IMR-90 (cell line): Measurements from ENCODE around the gene SLC6A2. TPM values are rescaled to one million over a fixed set of nuclear protein-coding genes. Genes with fewer than 3 reads are reported as not detected.

ENCODE experiments used
- ATAC-seq: fragments of 200-7000 bp; cut with Tn5 transposase; 2 replicates; pipeline ENCODE4 v1.9.1; 2020; ENCODE audit warnings: low read depth, mild to moderate bottlenecking, moderate library complexity
- BruUV-seq: library from RNA; stranded (reverse); fragments of 400-500 nt; replicated peaks from 2 replicates; lab custom pipeline; 2021; lab: Mats Ljungman, UMichigan
- CTCF ChIA-PET: fragments of 300-600 bp; formaldehyde crosslinking; extraction: SDS; loops from one replicate; lab custom pipeline; 2021; ENCODE audit warnings: antibody characterized with exemption; lab: Yijun Ruan, JAX
- POLR2A ChIA-PET: fragments of 300-600 bp; sonication (Branson Sonifier 250); formaldehyde crosslinking; loops from one replicate; lab custom pipeline; 2022; ENCODE audit warnings: antibody characterized with exemption; ENCODE audit not compliant: unreplicated experiment; lab: Charles Lee
- DNase-seq: peaks from one replicate; pipeline ENCODE4 v3.0.0; 2013
- H2AFZ ChIP-seq: replicated peaks from 2 replicates; pipeline ENCODE3; 2013; ENCODE audit warnings: low read length, mild to moderate bottlenecking; ENCODE audit not compliant: poor library complexity
- H2AK5ac ChIP-seq: 2 replicates; pipeline ENCODE4 v1.6.1; 2013; ENCODE audit warnings: low read depth, low read length, inconsistent platforms
- H2AK9ac ChIP-seq: replicated peaks from 2 replicates; pipeline ENCODE3; 2013; ENCODE audit warnings: mild to moderate bottlenecking, low read depth, low read length, moderate library complexity; ENCODE audit not compliant: poor library complexity
- H2BK120ac ChIP-seq: 2 replicates; pipeline ENCODE4 v1.6.1; 2013; ENCODE audit warnings: low read depth, low read length, inconsistent platforms
- H2BK15ac ChIP-seq: 3 replicates; pipeline ENCODE4 v1.6.1; 2013; ENCODE audit warnings: low read depth, low read length, inconsistent platforms
- H2BK20ac ChIP-seq: 2 replicates; pipeline ENCODE4 v1.6.1; 2013; ENCODE audit warnings: low read depth, mild to moderate bottlenecking, inconsistent platforms, low read length, moderate library complexity
- H2BK5ac ChIP-seq: 2 replicates; pipeline ENCODE4 v1.6.1; 2013; ENCODE audit warnings: mild to moderate bottlenecking, low read depth, low read length, inconsistent platforms; ENCODE audit not compliant: poor library complexity, severe bottlenecking
- H3K14ac ChIP-seq: replicated peaks from 2 replicates; pipeline ENCODE4 v1.6.1; 2013; ENCODE audit warnings: low read depth, low read length, inconsistent platforms
- H3K18ac ChIP-seq: 2 replicates; pipeline ENCODE4 v1.6.1; 2013; ENCODE audit warnings: low read depth, low read length, control low read depth
- H3K23ac ChIP-seq: 2 replicates; pipeline ENCODE4 v1.6.1; 2013; ENCODE audit warnings: low read depth, low read length, inconsistent platforms
- H3K27ac ChIP-seq: 2 replicates; pipeline ENCODE4 v1.5.1; 2013; ENCODE audit warnings: mild to moderate bottlenecking, control low read depth, low read length; ENCODE audit not compliant: insufficient read depth
- H3K27me3 ChIP-seq: 2 replicates; pipeline ENCODE4 v1.6.1; 2013; ENCODE audit warnings: low read length; ENCODE audit not compliant: control insufficient read depth, insufficient read depth
- H3K36me3 ChIP-seq: 2 replicates; pipeline ENCODE4 v1.6.1; 2013; ENCODE audit warnings: low read length, mixed read lengths; ENCODE audit not compliant: control insufficient read depth, insufficient read depth
- H3K4ac ChIP-seq: 2 replicates; pipeline ENCODE4 v1.6.1; 2013; ENCODE audit warnings: low read depth, low read length, inconsistent platforms
- H3K4me1 ChIP-seq: 2 replicates; pipeline ENCODE4 v1.6.1; 2013; ENCODE audit warnings: low read length, mixed read lengths; ENCODE audit not compliant: control insufficient read depth, insufficient read depth
- H3K4me2 ChIP-seq: 2 replicates; pipeline ENCODE4 v1.6.1; 2013; ENCODE audit warnings: low read depth, mild to moderate bottlenecking, control low read depth, low read length, moderate library complexity
- H3K4me3 ChIP-seq: 2 replicates; pipeline ENCODE4 v1.5.1; 2013; ENCODE audit warnings: low read depth, mild to moderate bottlenecking, control low read depth, low read length, moderate library complexity; ENCODE audit not compliant: insufficient read depth
- H3K56ac ChIP-seq: 2 replicates; pipeline ENCODE4 v1.6.1; 2013; ENCODE audit warnings: low read length, inconsistent platforms; ENCODE audit not compliant: insufficient read depth; ENCODE audit errors: extremely low read depth
- H3K79me1 ChIP-seq, 2 experiments: 2 replicates each; pipeline ENCODE4 v1.6.1; 2013; ENCODE audit warnings: low read length in 2 of 2, inconsistent platforms in 1 of 2, low read depth in 1 of 2
- H3K9ac ChIP-seq: 2 replicates; pipeline ENCODE4 v1.6.1; 2013; ENCODE audit warnings: low read depth, low read length, control low read depth
- H3K9me1 ChIP-seq: 2 replicates; pipeline ENCODE4 v1.6.1; 2013; ENCODE audit warnings: low read length, inconsistent platforms; ENCODE audit not compliant: insufficient read depth
- H3K9me3 ChIP-seq: 2 replicates; pipeline ENCODE4 v1.6.1; 2013; ENCODE audit warnings: low read length; ENCODE audit not compliant: control insufficient read depth, insufficient read depth
- H4K20me1 ChIP-seq: 2 replicates; pipeline ENCODE4 v1.6.1; 2013; ENCODE audit warnings: low read length, inconsistent platforms; ENCODE audit not compliant: insufficient read depth
- H4K5ac ChIP-seq: 2 replicates; pipeline ENCODE4 v1.6.1; 2013; ENCODE audit warnings: mild to moderate bottlenecking, low read depth, low read length, control low read depth
- H4K8ac ChIP-seq, 2 experiments: 2 replicates each; pipeline ENCODE4 v1.6.1; 2013; ENCODE audit warnings: low read depth in 2 of 2, low read length in 2 of 2, control low read depth in 1 of 2, inconsistent platforms in 1 of 2
- H4K91ac ChIP-seq: 2 replicates; pipeline ENCODE4 v1.6.1; 2013; ENCODE audit warnings: low read depth, low read length, inconsistent platforms; ENCODE audit not compliant: insufficient read depth
- BHLHE40 ChIP-seq: fragments of 150-350 bp; IDR thresholded peaks from 2 replicates; pipeline ENCODE4 v1.6.1; 2016; ENCODE audit warnings: mild to moderate bottlenecking, low read depth, low read length
- CEBPB ChIP-seq: IDR thresholded peaks from 2 replicates; pipeline ENCODE4 v1.6.1; 2012; ENCODE audit warnings: low read depth, low read length, improper control_type of control experiment
- CHD1 ChIP-seq: IDR thresholded peaks from 2 replicates; pipeline ENCODE4 v1.6.1; 2012; ENCODE audit warnings: low read depth, low read length, improper control_type of control experiment
- CTCF ChIP-seq: conservative IDR thresholded peaks from 2 replicates; pipeline ENCODE4 v1.5.1; 2012; ENCODE audit warnings: mild to moderate bottlenecking, low read depth, low read length, improper control_type of control experiment
- ELK1 ChIP-seq: fragments of 150-350 bp; IDR thresholded peaks from 2 replicates; pipeline ENCODE4 v1.6.1; 2016; ENCODE audit warnings: low read depth, mild to moderate bottlenecking, low read length, moderate library complexity, borderline replicate concordance
- FOS ChIP-seq: fragments of 150-350 bp; IDR thresholded peaks from 2 replicates; pipeline ENCODE4 v1.6.1; 2016; ENCODE audit warnings: low read depth, low read length
- MAZ ChIP-seq: IDR thresholded peaks from 2 replicates; pipeline ENCODE4 v1.6.1; 2012; ENCODE audit warnings: low read depth, mild to moderate bottlenecking, low read length, improper control_type of control experiment, moderate library complexity, borderline replicate concordance
- NFE2L2 ChIP-seq: fragments of 150-350 bp; IDR thresholded peaks from 2 replicates; pipeline ENCODE4 v1.6.1; 2016; ENCODE audit warnings: low read depth, mild to moderate bottlenecking, low read length
- RAD21 ChIP-seq: IDR thresholded peaks from 2 replicates; pipeline ENCODE4 v1.6.1; 2012; ENCODE audit warnings: low read length, improper control_type of control experiment
- RCOR1 ChIP-seq: IDR thresholded peaks from 2 replicates; pipeline ENCODE4 v1.6.1; 2012; ENCODE audit warnings: mild to moderate bottlenecking, low read length, improper control_type of control experiment; ENCODE audit not compliant: insufficient replicate concordance
- RFX5 ChIP-seq: IDR thresholded peaks from 2 replicates; pipeline ENCODE4 v1.8.0; 2012; ENCODE audit warnings: low read depth, mild to moderate bottlenecking, low read length, moderate library complexity
- SMC3 ChIP-seq: fragments of 150-350 bp; IDR thresholded peaks from 2 replicates; pipeline ENCODE4 v1.6.1; 2016; ENCODE audit warnings: low read depth, mild to moderate bottlenecking, antibody characterized with exemption, low read length, moderate library complexity
- USF2 ChIP-seq: fragments of 150-350 bp; IDR thresholded peaks from 2 replicates; pipeline ENCODE4 v1.6.1; 2017; ENCODE audit warnings: mild to moderate bottlenecking, antibody characterized with exemption, low read length, low read depth
- WGBS, 2 experiments: methylation state at CpG; one replicate each; pipeline versions ENCODE4 v1.1.5 to v1.1.7; 2013; ENCODE audit warnings: missing lambda C conversion rate in 2 of 2; ENCODE audit not compliant: insufficient read length in 1 of 2; ENCODE audit errors: extremely low coverage in 2 of 2; 5-methylcytosine and 5-hydroxymethylcytosine counted together
- dilution Hi-C: fragments of 300-500 bp; cut with HindIII; formaldehyde crosslinking; loops from one replicate; pipeline ENCODE4 v1.14.3; 2018; ENCODE audit warnings: low sequenced_read_pairs; ENCODE audit not compliant: unreplicated experiment
- in situ Hi-C: fragments of 300-500 bp; cut with MboI; formaldehyde crosslinking; loops from 3 replicates; pipeline ENCODE4 v1.14.3; 2019; ENCODE audit warnings: low sequenced_read_pairs, inconsistent platforms, mixed read lengths
- intact Hi-C: fragments of 100-400 bp; cut with micrococcal nuclease; formaldehyde crosslinking; loops from 2 replicates; pipeline ENCODE4 v1.10.0; 2022
- polyA plus RNA-seq, 3 experiments: library from polyadenylated mRNA; depleted of rRNA; stranded (reverse); fragments of >200 nt; gene quantifications; 2 replicates each; pipeline ENCODE4 v1.2.3, GENCODE V29; 2012; ENCODE audit warnings: low replicate concordance in 1 of 3
- total RNA-seq: library from RNA; depleted of rRNA; stranded (reverse); fragments of >200 nt; gene quantifications from 2 replicates; pipeline ENCODE4 v1.2.3, GENCODE V29; 2012

The SLC6A2 gene
- total and polyA plus RNA-seq, 2 of the 4 experiments (the other 2 are of a cell fraction) = not detected

GRCh38 chr16:55623640-55624039 lies 32.1 kb upstream of the SLC6A2 start:
- ATAC-seq = no peak
- dilution Hi-C loops = no loop called here

More at GRCh38 chr16:55623640-55624039, 32.1 kb upstream of the SLC6A2 start:
- Histone ChIP-seq H3K4me3 (no peak overlapping the region), H3K27ac (no peak overlapping the region), H3K9me1 (no peaks in the 10 kb centered on the region), H3K4ac (no peak overlapping the region), H2AK5ac (no peak overlapping the region), H2BK5ac (no peak overlapping the region), H3K4me1 (no peaks in the 10 kb centered on the region), H2BK20ac (no peak overlapping the region), H3K9ac (no peak overlapping the region), H3K18ac (no peak overlapping the region), H2BK120ac (no peak overlapping the region), H3K23ac (no peak overlapping the region), H3K4me2 (no peak overlapping the region), H3K27me3 (peaks cover 10% of the 10 kb centered on the region), H3K56ac (no peak overlapping the region), H4K91ac (no peak overlapping the region), H4K5ac (no peak overlapping the region), H4K20me1 (no peaks in the 10 kb centered on the region), H3K14ac (no peak overlapping the region), H2BK15ac (no peak overlapping the region), H2AK9ac (peak overlapping the region; percentile 37), H3K36me3 (no peaks in the 10 kb centered on the region), H4K8ac (no peak overlapping the region), H3K79me1 (no peaks in the 10 kb centered on the region), H3K9me3 (no peaks in the 10 kb centered on the region), H2AFZ (no peak overlapping the region)
- BruUV-seq = no TSS peak
- no peak for DNase-seq
- TF ChIP-seq RAD21 = no peak
- TF ChIP-seq BHLHE40 = no peak
- TF ChIP-seq SMC3 = no peak
- no peak for TF ChIP-seq FOS
- TF ChIP-seq USF2 = no peak
- no peak for TF ChIP-seq CTCF
- no peak for TF ChIP-seq NFE2L2
- no peak for TF ChIP-seq ELK1
- no peak for TF ChIP-seq MAZ
- no peak for TF ChIP-seq RFX5
- no peak for TF ChIP-seq RCOR1
- no peak for TF ChIP-seq CHD1
- TF ChIP-seq CEBPB = no peak
- CTCF ChIA-PET = interaction anchor here (1.4 kb wide), 1 partner anchor 14 kb away, joined by 3 read pairs; no protein-coding TSS in a partner anchor
- WGBS, 2 experiments = no CpG with 5 or more reads among the region's 2 CpGs
- in situ Hi-C loops = no loop called here
- POLR2A ChIA-PET = no interaction called here
- intact Hi-C loops = no loop called here
